K562 treated with DMSO at 1 percent for 48 hours (cell line): ENCODE data around the gene HNRNPA3. TPM values are rescaled to one million over a fixed set of nuclear protein-coding genes. Genes with fewer than 3 reads are reported as not detected.

Experiments used
- total RNA-seq: library from RNA; unstranded; fragments of 300-600 nt; gene quantifications from 2 replicates; pipeline ENCODE4 v1.2.3, GENCODE V29; 2022; ENCODE audit warnings: low replicate concordance; ENCODE audit errors: extremely low read depth

Gene HNRNPA3
- not detected in 2 replicates for total RNA-seq

DNA sequence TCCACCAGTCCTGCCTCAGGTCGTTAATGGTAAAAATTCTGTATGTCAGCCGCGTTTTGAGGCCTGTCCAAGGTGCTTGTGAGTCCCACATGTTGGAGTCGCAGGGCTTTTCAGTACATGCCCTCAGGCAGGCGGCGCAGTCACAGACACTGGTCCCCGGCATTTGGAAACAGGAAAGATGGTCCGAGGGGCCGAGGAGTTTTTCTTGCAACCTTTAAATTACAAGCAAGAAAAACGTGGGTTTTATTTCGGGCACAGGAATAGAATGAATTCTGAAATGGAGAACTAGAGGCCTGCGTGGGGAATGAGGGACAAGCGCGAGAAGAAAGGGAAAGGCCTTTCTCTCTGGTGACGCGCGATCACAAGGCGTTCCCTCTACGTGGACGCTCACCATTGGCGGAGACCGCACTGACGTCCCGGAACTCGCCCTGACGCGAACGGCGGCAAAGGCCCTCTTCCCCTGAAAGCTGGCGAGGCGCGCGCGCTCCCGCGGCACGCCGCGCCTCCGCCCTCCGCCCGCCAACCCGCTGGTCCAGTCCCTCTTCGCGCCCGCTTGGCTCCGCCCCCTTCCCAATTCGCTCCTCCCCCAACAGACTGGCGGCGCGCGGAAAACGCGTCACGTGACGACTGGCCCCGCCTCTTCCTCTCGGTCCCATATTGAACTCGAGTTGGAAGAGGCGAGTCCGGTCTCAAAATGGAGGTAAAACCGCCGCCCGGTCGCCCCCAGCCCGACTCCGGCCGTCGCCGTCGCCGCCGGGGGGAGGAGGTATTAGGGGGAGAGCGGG is at the start of gene HNRNPA3:
Gene HNRNPA3 (plus strand): TSS at position 689 of the 785 bp plus-strand sequence. CDS start 6 bp downstream, at position 695.

GRCh38 chr2:177264693-177265587 is 52.3 kb downstream of the HNRNPA3 start, which contains the start of gene NFE2L2:
Gene NFE2L2, minus strand, starts transcription at chr2:177264727. Its CDS starts 151 bp downstream, at chr2:177264576.

Other genes with a start within 250 kb of the HNRNPA3 start
- gene NFE2L2, start 51.9 kb downstream of the HNRNPA3 start, total RNA-seq, result 2,538 TPM in 1 of 2 replicates, not detected in the other
- not detected in 2 replicates for gene AGPS, start 180.0 kb downstream of the HNRNPA3 start, total RNA-seq